Anterior cingulate cortex (tissue), 58 donors: ENCODE data around the gene KANTR.
A peak's percentile ranks its signal among the peaks of the same experiment; 100 is the strongest.

Source experiments
- DNase-seq, 58 donors: peaks; one replicate each; lab custom pipeline; 2025; lab: John Stamatoyannopoulos, UW

KANTR gene, protein sequence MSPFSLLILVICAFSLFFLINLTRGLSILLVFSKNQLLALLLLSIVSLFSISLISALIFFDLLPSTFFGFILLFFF

DNA sequence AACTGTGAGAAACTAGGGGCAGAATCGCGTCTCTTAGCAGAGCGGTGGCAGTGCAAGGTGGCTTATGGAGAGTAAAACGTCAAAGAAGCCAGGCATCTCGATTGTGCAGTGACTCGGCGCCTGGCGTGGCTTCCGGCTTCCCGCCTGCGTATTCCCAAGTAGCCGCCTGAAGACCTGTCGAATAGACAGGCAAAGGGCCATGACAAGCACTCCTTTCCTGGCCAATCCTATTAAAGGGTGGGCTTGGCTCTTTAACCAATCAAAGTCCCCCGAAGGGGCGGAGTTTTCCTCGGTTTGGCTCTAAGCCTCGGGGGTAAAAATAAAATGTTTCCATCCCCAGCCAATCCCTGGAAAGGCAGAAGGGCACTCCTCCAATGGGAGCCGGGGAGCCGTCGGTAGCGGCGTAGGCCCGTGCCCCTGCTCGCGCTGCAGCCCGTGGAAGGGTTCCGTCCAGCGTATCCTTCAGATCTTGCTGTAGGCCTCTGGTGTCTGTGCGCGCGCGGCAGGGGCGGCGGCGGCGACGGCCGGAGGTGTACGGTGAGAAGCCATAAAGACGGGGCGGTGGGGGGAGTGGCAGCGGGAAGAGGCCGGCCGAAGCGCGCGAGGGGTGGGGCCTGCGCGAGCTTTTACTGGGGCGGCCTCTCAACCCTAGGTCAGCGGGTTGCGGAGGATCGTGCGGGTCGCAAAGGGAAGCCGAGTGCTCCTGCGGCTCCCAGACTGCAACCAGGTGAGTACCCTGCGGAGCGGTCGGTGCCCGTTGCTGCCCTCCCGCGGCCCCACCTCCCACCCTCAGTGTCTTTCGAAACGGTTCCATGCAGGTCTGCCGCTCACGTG is at the start of gene KANTR:
Gene KANTR (plus strand): TSS at position 395 of the 834 bp plus-strand sequence. CDS start 30,131 bp downstream, outside the sequence.
- DNase-seq: peak; percentile 24 to 92 (median 78)

DNA sequence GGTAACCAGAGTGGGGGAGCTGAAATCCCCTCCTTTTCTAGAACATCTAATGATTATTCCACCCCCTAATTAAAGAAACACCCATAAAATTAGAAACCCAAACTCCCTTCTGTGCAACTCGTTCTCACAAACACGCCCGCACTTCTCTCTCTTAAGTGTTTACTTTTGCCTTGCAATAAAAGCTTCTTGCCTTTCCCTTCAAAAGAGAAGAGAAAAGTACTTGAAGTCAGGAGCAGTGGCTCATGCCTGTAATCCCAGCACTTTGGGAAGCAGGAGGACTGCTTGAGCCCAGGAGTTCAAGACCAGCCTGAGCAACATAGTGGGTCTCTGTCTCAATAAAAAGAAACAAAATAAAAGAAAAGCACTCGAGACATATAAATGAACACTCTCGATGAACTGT is 48.9 kb upstream of the KANTR start:
- no peak for DNase-seq

DNA sequence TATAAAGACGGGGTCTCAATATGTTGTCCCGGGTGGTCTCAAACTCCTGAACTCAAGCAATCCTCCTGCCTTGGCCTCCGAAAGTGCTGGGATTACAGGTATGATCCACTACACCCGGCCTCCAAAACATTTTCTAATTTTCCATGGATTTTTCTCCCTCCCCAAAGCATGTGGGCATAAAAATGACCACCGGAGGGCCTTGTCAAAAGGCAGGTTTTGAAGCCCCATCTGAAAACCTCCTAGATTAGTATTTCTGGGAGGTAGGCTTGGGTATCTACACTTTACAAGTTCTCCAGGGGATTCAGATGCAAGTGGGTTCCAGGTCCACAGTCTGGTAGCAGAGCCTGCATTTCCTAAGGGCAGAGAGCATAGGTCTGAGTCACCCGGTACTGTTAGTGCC is 46.7 kb upstream of the KANTR start:
- no peak for DNase-seq

DNA sequence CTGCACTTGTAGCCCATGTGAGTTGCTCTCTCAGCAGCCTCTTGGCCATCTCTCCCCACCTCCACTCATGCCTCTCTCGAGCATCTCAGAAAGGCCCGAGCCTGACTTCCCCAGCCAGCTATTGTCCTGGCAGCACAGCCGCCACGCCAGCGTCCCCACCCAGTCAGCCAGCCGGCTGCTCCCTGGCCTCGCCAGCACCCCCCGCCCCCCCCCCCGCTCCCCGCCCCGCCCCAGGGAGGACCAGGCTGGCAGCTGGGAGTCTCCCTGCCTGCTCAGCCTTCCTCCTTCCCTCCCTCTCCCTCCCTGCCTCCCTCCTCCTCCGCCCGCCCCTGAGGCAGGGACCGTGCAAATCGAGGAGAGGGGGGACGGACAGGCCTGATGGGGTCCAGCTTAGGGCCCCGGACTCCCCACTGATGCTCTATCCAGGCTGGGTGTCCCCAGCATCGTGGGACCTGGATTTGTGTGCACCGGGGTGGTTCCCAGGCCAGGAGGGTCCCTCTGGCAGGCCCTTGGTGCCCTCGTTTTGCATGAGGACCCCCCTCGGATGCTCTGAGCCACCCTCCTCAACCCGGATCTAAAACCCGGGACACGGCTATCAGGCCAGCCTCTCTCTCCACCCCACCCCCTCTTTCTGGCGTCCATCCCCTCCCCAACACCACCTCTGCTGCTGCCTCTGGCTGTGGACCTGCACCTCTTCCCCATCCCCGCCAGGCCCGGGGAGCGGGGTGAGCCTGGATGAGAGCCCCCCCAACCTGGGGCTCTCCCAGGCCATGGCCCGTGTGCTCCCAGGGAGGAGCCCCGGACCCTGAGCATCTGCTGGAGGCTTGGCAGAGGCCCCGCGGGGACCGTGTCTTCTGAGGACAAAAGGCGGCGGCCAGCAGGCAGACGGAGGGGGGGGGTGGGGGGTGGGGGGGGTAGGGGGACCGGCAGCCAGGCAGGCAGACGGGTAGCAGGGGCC is 45.5 kb upstream of the KANTR start, which contains the start of gene GPR173:
Gene GPR173 (plus strand): TSS at position 621 of the 958 bp plus-strand sequence. CDS start 27,833 bp downstream, outside the sequence.
- DNase-seq: peak; percentile 5 to 86 (median 68)

GRCh38 chrX:53049127-53049517 is 44.8 kb upstream of the KANTR start:
- DNase-seq: no peak

DNA sequence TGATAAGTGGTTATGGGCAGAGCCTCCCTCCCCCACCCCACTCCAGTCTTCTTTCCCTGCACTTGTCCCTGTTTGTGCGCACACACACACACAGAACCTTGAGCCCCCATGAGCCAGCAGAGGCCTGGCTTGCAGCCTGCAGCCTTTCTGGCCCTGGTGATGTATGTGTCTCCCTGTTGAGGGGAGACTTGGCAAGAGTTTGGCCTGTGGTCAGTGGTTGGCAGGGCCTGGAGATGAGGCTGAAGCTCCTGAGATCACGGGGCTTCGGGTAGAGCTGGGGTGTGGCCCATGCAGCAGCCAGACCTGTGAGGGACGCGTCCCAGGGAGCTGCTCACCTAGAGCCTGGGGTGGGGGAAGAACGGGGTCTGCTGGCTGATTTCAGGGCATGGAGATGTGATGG is 43.1 kb upstream of the KANTR start:
- no peak for DNase-seq

DNA sequence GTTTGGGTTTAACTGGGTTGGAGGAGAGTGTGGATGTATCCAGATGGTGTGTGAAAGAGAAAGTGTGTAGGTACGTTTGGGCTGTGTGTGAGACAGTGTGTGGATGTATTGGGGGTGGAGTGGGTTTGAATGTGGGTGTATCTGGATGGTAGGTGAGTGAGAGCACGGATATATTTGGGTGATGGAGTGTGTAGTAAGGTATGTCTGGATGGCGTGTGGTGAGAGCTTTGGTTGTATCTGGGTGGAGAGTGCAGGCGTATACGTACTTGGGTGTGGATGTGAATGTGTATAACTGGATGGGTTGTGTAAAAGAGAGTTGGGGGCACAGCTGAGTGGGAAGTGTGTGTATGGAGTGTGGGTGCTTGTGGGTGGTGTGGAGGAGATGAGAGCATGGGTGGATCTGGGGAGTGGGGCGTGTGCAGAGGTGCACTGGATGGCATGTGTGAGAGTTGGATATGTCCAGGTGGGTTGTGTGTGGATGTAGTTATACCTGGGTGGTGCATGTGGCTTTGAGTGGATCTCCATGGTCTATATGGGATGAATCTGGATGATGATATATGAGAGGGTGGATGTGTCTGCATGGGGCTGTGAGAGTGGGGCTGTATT is 38.6 kb upstream of the KANTR start:
- no peak for DNase-seq

GRCh38 chrX:53056292-53056691 is 37.6 kb upstream of the KANTR start:
- DNase-seq: no peak

DNA sequence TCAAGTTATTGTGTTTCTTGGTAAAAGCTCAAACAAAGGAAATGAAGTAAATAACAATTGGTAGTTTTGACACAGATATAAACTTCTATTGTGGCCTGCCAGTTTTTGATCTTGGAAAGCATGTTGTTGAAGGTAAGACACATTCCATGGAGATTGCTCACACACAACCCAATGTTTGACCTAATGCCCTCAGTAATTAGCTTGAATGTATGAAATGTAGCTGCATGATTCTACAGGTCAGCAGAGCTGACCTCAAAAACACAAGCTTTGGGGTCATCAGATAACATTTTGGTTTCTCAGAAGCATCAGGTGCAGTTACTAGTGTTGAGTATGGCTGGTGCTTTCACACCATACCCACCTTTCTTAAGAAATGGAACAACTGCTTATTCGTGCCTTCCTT is 28.8 kb upstream of the KANTR start:
- no peak for DNase-seq

DNA sequence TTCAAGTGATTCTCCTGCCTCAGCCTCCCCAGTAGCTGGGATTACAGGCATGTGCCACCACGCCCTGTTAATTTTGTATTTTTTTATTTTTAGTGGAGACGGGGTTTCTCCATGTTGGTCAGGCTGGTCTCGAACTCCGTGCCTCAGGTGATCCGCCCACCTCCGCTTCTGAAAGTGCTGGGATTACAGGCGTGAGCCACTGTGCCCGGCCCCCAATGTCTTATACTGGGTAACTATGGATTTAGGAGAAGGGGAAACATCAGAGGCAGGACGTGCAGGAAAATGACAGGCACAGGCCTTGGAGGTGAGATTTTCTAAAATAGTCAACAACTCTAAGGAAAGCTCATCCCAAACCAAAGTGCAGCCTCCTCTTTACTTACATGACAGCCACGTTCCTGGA is 22.9 kb upstream of the KANTR start:
- no peak for DNase-seq

GRCh38 chrX:53071604-53072417 is 22.1 kb upstream of the KANTR start:
- peak in 45 of 58 donors; percentile 2 to 64 (median 35) for DNase-seq

GRCh38 chrX:53072418-53073114 is 21.4 kb upstream of the KANTR start:
- no peak for DNase-seq

GRCh38 chrX:53073115-53073586 is 20.8 kb upstream of the KANTR start:
- DNase-seq: no peak

- no peak for DNase-seq
Measured at GRCh38 chrX:53075011-53075410, 18.9 kb upstream of the KANTR start.

- DNase-seq: no peak
Measured at GRCh38 chrX:53076671-53077070, 17.3 kb upstream of the KANTR start.

- no peak for DNase-seq
Measured at GRCh38 chrX:53077207-53078197, 16.4 kb upstream of the KANTR start.

DNA sequence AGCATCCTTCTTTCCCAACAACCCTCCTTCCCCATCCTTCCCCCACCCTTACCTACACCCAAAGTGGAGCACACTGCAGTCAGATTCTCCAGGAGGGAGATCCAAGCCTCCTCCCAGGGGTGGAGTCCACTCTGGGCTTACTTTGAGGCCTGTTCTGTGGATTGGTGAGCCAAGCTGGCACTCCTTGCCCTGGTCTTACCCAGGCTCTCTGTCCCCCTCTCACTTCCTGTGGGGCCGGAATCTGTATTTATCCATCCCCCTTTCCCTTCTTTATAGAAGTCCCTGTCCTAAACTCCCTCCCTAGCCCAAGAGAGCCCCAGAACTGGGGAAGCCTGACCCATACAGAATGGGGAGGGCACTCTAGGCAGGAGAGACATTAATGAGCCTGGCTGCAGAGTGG is 15.0 kb upstream of the KANTR start:
- no peak for DNase-seq
